Activated T-helper 1 cell treated with anti-CD3 and anti-CD28 coated beads, Interleukin-2, amount 50 U/mL, for 16 hours (primary cell): Measurements from ENCODE around the gene ZNF593OS.

ENCODE experiments used
- DNase-seq, 2 donors: peaks; one replicate each; pipeline ENCODE4 v3.0.0-alpha.2; 2020; ENCODE audit warnings: low read depth in 1 of 2, low spot score in 1 of 2

Gene ZNF593OS

DNA sequence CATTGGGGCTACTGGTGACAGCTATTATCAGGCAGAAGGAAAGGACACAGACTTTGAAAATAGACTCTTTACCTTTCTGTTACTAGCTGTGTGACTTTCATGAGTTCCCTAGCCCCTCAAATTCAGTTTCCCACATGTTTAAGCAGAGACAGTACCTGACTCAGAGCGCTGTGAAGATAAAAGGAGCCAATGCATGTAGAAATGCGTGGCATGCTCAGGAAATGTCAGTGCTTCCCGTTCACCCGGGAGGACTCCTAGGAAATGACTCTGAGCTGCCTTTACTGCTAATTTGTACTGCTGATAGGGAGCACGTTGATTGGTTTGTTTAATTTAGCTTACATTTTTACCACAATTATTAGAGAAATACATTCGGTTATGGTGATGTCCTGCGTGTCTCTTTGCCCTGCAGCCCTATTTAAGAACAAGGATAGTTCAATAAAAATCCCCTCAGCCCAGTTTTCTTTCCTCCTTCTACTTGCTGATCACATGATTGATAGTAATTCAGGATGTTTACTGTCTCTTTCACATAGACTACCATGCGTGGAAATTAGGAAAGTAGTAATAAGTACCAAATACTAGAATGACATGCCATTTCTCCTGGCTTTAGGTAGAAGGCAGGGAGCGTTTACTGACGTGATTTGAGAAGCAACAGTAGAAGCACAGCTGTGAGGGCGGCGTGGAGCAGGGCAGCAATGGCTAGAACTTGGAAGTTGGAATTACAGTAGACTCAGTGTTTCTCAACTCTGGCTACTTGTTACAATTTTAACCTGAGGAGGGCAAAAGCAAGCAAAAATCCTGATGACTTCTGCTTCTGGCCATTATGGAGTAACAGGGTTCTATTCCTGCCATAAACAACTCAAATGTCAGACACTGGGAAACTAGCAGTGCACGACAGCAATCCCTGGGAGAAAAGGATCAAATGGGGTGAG lies 44.1 kb downstream of the ZNF593OS start:
- no peak for DNase-seq

DNA sequence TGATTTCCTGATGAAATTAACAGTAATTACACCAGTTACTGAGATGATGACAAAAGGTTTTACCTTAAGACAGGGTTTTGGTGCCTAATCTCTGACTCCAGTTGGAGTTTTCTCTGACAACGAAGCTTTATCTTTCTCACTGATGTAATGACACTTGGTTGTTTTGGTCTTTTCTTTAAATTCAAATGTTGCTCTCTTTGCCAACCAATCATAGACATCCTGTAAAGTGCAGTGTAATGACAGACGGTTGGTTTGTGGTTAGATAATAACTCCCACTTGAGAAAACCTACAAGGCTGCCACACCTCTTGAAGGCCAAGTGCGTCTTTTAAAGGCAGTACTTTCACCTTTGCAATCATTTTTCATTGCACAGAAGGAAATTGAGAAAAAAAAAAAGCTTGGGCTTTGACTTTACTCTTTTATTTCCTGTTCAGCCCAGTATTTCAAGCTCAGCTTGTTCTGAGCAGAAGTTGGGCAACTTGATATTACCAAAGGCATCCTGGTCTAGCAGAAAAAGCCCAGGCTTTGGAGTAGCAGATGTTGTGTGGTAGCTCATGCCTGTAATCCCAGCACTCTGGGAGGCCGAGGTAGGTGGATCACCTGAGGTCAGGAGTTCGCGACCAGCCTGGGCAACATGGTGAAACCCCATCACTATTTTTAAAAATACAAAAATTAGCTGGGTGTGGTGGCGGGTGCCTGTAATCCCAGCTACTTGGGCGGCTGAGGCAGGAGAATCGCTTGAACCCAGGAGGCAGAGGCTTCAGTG lies 45.1 kb downstream of the ZNF593OS start:
- DNase-seq = no peak

GRCh38 chr1:26125946-26126320 lies 45.7 kb downstream of the ZNF593OS start:
- no peak for DNase-seq

- no peak for DNase-seq
These were observed 46.2 kb downstream of the ZNF593OS start for GRCh38 chr1:26125382-26125781.

DNA sequence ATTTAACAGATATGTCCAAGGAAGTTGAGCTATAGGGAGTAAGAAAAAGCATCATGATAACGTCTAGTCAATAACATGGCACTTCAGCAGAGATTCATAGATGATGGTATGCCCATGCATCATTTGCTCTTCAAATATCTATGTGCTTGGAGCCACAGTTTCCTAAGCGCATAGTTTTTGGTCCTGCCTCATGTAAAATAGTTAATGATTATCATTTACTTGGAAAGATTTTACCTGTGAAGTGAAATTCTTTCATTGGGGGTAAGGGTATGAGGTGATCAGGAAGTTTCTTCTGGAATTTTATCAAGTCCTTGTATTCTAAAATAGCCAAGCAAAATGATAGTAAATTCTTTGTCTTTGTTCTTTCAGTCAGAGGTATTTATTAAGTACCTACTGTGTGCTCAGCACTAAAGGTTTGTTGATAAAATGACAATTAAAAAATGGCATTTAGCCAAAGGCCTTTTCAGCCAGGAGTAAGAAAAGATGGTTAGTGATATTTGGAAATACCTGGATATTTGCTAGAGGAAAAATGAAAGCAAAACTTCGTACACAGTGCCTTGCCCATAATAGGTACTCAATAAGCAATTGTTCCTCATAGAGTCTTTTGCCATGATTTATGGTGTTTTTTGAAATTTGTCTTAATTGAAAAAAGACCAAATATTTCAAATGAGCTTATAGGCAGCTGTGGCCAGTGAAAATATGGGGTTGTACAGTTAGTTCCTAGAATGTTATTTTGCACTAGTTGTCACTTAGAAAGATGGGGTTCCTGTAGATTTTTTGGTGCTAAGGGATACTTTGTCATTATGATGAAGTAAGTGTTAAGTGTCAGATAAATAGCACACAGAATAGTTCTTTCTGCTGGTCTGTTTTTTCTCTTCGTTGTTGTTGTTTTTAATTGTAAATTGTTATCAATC lies 47.0 kb downstream of the ZNF593OS start:
- DNase-seq = no peak

- DNase-seq = no peak
These were observed 48.4 kb downstream of the ZNF593OS start for GRCh38 chr1:26122988-26123973.

- no peak for DNase-seq
These were observed 49.5 kb downstream of the ZNF593OS start for GRCh38 chr1:26121854-26122773.

DNA sequence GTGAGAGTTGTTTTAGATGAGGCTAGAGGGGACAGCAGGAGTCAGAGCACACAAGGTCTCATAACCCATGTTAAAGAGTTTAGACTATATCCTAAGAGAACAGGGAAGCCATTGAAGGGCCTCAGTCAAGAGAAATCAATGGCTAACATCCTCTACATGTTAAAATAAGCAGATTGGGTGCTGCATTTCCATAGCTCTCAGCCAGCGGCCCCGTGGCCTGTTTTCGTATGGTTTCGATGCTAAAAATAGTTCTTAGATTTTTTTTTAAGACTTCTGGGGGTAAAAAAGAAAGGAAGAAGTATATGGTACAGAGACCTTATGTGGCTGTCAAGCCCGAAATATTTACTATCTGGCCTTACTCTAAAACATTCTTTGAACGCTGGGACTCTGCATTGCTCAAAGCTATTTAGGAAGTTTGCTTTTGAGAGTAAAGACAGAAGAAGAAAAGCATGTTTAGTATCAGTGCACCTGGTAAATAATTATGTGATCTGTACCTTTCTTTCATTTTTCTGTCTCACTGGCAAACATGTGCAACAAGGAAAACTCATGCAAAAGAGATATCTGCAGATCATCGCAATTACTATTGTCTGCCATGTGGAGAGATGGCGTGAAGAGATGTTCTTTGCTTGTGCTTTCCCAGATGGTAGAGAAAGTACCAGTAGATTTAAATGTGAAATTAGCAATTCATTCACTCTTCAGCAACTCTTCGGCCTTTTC lies 51.6 kb downstream of the ZNF593OS start:
- no peak for DNase-seq
